NCI-H2107 treated with DMSO at 0.1 percent for 48 hours (cell line): ENCODE results near the gene HNRNPA0.
"Not testable (repeated sequence)": the region's sequence is repeated elsewhere in the genome, so short reads cannot be mapped to it uniquely, and the experiment has no call there.

ENCODE experiments used
- DNase-seq: peaks from one replicate; lab custom pipeline; 2025; ENCODE audit not compliant: unreplicated experiment; lab: John Stamatoyannopoulos, UW

Gene HNRNPA0

DNA sequence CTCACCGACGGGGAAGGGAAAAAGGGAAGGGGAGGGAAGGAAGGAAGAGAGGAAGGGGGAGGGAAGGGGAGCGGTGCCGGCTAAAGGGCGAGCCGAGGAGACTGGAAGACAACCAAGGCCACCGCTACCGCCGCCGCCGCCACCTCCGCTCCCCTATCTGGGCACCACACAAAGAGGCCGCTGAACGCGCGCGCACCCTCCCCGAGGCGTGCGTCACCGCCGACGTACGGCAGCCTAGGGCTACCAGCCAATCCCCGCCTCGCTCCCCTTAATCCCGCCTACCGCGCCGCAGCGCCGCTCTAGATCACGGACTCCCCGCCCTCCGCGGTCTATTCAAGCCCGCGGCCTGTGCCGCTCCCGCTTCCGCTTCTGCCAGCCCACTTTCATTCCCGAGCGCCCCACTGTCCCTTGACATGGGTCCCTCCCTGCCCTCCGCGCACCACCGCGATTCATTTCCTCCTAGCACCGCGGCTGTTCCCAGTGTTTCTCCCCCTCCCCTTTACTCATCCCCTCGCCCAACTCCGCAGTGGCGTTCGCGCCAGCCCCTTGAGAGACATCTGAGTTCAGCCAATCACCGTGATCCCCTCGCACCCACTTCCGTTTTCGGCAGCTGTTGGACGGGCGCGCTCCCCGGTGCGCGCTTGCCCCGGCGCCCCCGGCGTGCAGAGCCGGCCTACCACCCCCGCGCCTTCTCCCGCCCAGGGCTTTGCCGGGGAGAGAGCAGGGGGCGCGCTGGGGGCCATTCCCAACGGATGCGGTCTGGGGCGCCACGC, at the start of gene HNRNPA0:
TSS of gene HNRNPA0 (minus strand) at position 176 of the 773 bp plus-strand sequence. CDS start 297 bp downstream, outside the sequence.
- DNase-seq: peak; percentile 74

- no peak for DNase-seq
Observed at GRCh38 chr5:137802282-137803210, 48.4 kb upstream of the HNRNPA0 start.

GRCh38 chr5:137800700-137801411, 46.7 kb upstream of the HNRNPA0 start:
- DNase-seq: no peak

- no peak for DNase-seq
Observed at GRCh38 chr5:137796279-137796678, 42.1 kb upstream of the HNRNPA0 start.

- DNase-seq: no peak
Observed at GRCh38 chr5:137794863-137795262, 40.7 kb upstream of the HNRNPA0 start.

GRCh38 chr5:137792303-137792702, 38.1 kb upstream of the HNRNPA0 start:
- no peak for DNase-seq

- DNase-seq: no peak
Observed at GRCh38 chr5:137791799-137792198, 37.6 kb upstream of the HNRNPA0 start.

DNA sequence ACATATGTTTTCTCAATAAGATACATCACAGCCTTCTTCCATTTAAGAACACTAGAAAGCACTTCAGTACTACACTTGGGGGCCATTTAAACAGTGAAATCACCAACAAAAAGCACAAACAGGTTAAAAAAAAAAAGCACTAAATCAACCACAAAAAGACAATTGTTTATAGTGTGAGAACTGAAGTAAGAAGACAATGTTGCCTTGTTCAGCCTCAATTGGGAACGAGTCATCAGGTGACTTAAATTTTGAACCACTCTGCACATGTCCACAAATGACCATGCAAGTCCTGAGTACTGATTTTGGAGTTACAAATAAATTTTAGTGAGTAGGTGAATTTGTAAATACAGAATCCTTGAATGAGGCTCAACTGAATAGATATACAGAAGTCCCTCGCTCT, 37.2 kb upstream of the HNRNPA0 start:
- no peak for DNase-seq

DNA sequence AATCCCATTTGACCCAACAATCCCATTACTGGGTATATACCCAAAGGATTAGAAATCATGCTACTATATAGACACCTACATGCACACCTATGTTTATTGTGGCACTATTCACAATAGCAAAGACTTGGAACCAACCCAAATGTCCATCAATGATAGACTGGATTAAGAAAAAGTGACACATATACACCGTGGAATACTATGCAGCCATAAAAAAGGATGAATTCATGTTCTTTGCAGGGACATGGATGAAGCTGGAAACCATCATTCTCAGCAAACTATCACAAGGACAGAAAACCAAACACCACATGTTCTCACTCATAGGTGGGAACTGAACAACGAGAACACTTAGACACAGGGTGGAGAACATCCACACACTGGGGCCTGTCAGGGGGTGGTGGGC, 34.4 kb upstream of the HNRNPA0 start:
- not testable (repeated sequence) for DNase-seq

DNA sequence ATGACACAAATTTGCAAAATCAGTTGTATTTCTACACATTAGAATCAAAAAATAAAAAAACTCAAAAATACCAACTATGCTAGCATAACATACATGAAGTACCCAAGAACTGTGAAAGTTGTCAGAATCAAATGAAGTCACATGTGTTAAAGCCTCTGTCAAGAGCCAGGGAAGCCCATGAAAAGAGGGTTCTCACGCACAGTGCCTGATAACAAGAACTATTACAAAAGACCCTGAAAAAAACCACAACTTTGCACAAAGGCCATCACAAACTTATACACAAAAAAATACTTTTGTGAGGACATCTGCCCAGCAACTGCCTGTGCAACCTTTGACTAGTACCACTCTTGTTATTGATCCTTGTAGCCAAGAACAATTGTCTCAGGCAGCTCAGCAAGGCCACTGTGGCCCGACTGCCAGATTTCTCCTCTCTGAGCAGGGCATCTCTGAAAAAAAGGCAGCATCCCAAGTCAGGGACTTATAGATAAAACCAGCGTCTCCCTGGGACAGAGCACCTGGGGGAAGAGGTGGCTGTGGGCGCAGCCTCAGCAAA, 28.9 kb upstream of the HNRNPA0 start:
- DNase-seq: no peak

GRCh38 chr5:137782055-137782454, 27.9 kb upstream of the HNRNPA0 start:
- no peak for DNase-seq

DNA sequence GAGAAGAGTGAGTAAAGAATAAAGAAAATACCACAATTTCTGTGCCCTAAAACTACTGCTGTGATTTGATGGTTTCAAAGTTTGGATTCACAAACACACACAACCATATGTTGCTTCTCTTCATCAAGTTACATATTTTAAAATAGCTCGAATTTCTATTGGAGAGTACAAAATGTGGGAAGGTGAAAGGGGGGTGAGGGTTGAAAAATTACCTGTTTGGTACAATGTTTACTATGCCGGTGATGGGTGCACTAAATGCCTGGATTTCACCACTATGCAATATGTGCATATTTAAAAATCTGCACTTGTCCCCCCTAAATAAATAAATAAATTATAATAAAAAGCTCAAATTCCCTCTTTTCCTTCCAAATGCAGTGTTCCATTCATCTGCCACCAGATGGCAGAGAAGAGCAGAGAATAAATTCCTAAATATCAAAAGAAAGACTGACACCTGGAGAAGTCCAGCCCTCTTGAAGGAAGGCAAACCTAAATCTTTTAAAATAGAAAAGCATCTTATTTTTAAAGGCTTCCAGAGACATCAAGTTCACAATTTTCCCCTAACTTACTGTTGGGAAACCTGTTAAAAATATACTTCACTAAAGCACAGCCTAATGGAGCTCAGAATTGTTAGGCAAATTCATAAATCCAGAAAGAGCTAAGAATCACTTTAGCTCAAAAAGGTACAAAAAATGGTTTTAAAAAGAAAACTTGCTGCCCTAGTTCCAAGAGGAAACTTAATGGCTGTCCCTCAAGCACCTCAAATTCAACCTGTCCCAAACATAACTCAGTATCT, 24.8 kb upstream of the HNRNPA0 start:
- peak; percentile 4 for DNase-seq

DNA sequence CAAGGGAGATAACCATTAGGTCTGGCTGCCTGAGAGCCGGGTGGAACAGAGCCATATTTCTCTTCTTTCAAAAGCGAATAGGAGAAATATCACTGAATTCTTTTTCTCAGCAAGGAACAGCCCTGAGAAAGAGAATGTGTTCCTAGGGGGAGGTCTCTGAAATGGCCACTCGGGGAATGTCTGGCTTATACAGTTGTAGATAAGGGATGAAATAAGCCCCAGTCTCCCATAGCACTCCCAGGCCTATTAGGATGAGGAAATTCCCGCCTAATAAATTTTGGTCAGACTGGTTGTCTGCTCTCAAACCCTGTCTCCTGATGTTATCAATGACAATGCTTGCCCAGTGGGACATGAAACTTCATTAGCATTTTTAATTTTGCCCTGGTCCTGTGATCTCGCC, 13.8 kb upstream of the HNRNPA0 start:
- not testable (repeated sequence) for DNase-seq

GRCh38 chr5:137761566-137761965, 7.4 kb upstream of the HNRNPA0 start:
- DNase-seq: no peak

- DNase-seq: no peak
Observed at GRCh38 chr5:137760719-137761516, 6.8 kb upstream of the HNRNPA0 start.

DNA sequence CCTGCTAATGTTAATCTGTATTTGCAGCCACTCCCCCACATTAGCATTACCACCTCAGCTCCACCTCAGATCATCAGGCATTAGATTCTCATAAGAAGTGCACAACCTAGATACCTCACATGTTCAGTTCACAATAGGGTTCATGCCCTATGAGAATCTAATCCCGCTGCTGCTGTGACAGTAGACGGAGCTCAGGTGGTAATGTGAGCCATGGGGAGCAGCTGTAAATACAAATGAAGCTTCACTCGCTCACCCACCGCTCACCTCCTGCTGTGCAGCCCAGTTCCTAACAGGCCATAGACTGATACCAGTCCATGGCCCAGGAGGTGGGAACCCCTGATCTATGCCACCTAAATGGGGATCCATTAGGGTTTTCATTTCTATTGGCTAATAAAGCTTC, 6.1 kb upstream of the HNRNPA0 start:
- DNase-seq: no peak

DNA sequence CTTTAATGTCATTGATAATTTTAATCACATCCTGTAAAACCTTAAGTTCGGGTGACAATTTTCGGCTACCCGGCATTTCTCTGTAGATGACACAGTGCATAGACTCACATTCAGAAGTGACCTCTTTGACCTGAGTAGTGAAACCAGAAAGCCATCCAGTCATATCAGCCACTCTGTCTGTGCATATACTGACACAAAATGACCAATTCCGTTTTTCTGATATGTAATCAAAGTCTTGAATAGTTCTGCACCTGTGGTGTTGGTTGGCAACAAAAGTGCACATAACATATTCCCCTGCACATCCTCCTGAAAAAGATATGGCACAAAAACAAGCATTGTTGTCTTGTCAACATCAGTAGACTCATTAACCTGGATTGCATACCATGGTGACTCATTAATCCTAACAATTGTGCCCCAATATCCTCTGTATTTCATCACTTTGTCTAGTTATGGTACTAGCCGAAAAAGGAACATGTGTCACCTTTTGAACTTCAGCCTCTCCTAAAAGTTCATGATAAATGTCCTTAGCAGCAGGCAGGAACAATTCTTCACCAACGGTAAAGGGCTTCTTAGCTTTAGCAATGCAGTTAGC, 4.6 kb upstream of the HNRNPA0 start:
- no peak for DNase-seq

DNA sequence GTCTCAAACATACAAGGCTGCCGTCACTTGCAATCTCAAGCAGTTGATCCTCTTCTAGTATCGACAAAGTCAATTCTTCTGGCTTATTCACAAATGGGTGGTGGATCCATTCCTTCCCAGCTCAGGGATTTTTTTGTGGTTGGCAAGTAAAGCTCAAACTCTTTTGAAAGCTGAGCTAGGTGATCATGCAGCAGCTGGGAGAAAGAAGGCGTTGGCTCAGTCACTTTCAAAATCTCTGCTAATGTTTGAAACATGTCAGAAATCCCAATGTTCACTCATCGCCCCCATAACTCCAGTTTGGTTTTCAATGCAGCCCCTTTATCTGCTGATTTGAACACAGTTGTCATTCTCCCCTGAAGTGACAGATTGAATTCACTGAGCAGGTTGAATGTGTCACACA, 4.0 kb upstream of the HNRNPA0 start:
- DNase-seq: no peak

DNA sequence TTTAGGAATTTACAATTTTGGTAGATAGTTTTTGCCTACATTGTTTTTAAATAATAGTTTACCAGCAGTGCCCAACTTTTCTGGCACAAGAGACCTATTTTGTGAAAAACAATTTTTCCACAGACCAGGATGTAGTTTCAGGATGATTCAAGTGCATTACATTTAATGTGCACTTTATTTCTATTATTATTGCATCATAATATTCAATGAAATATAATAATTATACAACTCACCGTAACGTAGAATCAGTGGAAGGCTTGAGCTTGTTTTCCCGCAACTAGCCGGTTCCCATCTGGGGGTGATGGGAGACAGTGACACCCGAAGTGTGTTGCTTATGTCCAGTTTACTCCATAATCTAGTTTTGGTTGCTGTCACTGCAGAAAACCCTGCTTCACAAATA, 3.5 kb upstream of the HNRNPA0 start:
- DNase-seq: no peak
